Measurements from ENCODE around the gene ARHGEF17. TPM values are rescaled to one million over a fixed set of nuclear protein-coding genes. Genes with fewer than 3 reads are reported as not detected.

ARHGEF17 gene
- polyA plus RNA-seq, 1 donor (not counting 4 experiments of a cell fraction or from before 2014, with no cell fraction given), result 5.1 TPM

DNA sequence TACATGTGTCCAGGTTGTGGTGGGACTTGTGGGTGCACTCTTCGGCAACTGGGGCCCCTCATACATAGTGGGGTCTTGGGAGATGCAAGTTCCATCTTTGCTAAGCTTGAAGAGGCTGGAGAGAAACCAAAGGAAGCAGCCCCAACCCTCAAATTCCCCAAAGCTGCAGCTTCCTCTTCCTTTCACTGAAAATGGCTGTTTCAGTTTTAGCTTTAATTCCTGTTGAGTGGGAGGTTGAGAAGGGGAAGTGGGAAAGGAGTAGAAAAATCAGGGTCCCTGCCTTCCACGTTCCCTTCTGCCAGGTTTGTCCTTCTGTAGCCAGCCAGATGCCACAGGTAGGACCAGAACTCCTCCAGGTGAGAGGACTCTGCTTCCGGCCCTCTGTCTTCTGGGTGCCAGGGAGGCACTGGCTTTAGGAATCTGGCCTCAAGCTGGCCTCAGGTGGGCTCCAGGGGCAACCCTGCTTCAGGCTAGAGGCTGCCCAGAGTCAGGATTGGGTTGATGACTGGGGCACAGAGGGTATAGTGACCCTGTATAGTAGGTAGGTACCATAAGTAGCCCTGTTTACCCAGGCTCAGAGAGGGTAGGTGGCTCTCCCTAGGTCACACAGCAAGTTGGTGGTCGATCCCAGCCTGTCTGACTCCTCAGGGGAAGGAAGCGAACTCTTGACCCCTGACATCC lies 19.7 kb upstream of the ARHGEF17 start:
- no peak for TF ChIP-seq EZH2 (IDR thresholded peaks at IDR 0.05; ENCODE audit: low read length)
- TF ChIP-seq, protein P1, sequence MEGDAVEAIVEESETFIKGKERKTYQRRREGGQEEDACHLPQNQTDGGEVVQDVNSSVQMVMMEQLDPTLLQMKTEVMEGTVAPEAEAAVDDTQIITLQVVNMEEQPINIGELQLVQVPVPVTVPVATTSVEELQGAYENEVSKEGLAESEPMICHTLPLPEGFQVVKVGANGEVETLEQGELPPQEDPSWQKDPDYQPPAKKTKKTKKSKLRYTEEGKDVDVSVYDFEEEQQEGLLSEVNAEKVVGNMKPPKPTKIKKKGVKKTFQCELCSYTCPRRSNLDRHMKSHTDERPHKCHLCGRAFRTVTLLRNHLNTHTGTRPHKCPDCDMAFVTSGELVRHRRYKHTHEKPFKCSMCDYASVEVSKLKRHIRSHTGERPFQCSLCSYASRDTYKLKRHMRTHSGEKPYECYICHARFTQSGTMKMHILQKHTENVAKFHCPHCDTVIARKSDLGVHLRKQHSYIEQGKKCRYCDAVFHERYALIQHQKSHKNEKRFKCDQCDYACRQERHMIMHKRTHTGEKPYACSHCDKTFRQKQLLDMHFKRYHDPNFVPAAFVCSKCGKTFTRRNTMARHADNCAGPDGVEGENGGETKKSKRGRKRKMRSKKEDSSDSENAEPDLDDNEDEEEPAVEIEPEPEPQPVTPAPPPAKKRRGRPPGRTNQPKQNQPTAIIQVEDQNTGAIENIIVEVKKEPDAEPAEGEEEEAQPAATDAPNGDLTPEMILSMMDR (optimal IDR thresholded peaks at IDR 0.05 in 1 of 3, IDR thresholded peaks at IDR 0.05 in 1 of 3, conservative IDR thresholded peaks at IDR 0.05 in 1 of 3; ENCODE audit: extremely low read depth in 1 of 3, insufficient read depth in 2 of 3, low read length in 3 of 3), result no peak
- dilution Hi-C loops (cut with MboI; ENCODE audit: extremely low pct_ligation_motif_present, low sequenced_read_pairs), result no loop called here
- no peak overlapping the region for H3K27ac ChIP-seq (ENCODE audit: control insufficient read depth, insufficient read depth, low read length)
- no peak for DNase-seq (ENCODE audit: low read depth, low spot score)
- H3K9me3 ChIP-seq (ENCODE audit: control insufficient read depth, low read depth, low read length), result no peaks in the 10 kb centered on the region
- H3K9ac ChIP-seq (ENCODE audit: control insufficient read depth, extremely low read depth, insufficient read depth, low read length), result peak overlapping the region; percentile 16
- peaks cover 2% of the 10 kb centered on the region for H3K27me3 ChIP-seq (ENCODE audit: control insufficient read depth, extremely low read depth, insufficient read depth, low read length)
- H3K36me3 ChIP-seq (ENCODE audit: control insufficient read depth in 2 of 2, extremely low read depth in 1 of 2, insufficient read depth in 2 of 2, low read length in 2 of 2), result no peaks in the 10 kb centered on the region
- H2AFZ ChIP-seq (ENCODE audit: control insufficient read depth, low read length), result no peak overlapping the region
- H3K4me1 ChIP-seq (ENCODE audit: control insufficient read depth, extremely low read depth, insufficient read depth, low read length), result peaks cover 12% of the 10 kb centered on the region
- H4K20me1 ChIP-seq (ENCODE audit: control insufficient read depth, extremely low read depth, insufficient read depth, low read length), result no peaks in the 10 kb centered on the region
- H3K4me3 ChIP-seq (ENCODE audit: control insufficient read depth in 2 of 3, extremely low read depth in 1 of 3, insufficient read depth in 2 of 3, low read depth in 1 of 3, low read length in 3 of 3), result no peak overlapping the region
- H3K9me1 ChIP-seq (ENCODE audit: control insufficient read depth, extremely low read depth, insufficient read depth, low read length), result no peaks in the 10 kb centered on the region
- no peak for FAIRE-seq
- no peaks in the 10 kb centered on the region for H3K79me2 ChIP-seq (ENCODE audit: control insufficient read depth, insufficient read depth, low read length)
- H3K4me2 ChIP-seq (ENCODE audit: control insufficient read depth, extremely low read depth, insufficient read depth, low read depth, low read length), result no peak overlapping the region

DNA sequence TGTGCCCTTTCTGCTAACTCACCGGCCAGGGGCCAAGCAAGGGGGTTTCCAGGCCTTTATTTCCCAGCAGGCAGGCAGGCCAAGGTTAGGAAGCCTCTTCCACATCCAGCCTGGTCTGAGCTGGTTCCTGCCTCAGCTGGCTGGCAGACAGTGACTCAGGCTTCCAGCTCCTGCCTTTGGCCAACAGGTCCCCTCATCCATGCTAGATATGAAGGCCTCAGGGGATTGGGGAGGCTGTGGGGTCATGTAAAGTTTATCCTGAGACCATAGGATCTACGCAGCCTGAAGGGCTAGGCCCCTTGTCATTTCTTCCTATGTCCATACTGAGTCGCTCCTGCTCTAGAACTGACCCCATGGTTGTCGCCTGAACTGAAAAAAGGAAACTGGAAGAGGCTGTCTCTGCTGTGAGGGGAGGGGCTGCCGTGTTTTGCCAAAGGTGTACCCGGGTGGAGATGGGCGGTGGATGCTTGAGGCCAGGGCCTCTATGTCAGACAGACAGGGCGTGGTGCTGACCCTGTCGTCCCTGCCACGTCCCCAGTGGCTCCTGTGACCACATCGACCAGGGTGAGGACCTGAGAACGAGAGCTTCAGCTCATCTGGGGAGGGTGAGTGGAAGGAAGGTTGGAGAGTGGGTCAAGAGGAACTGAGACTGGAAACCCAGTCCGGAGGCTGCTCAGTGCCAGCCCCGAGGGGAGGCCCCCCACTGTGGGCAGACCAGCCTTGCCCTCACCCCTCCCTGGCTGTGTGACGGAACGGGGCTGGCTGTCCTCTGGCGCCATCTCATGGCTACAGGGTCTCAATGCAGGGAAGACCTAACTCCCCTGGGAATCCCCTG lies 19.0 kb upstream of the ARHGEF17 start:
- H3K4me2 ChIP-seq (ENCODE audit: control insufficient read depth, extremely low read depth, insufficient read depth, low read depth, low read length), result peak overlapping the region; percentile 37
- FAIRE-seq (peak; percentile 84), DNase-seq (ENCODE audit: low read depth, low spot score) (no peak)
- dilution Hi-C loops (cut with MboI; ENCODE audit: extremely low pct_ligation_motif_present, low sequenced_read_pairs), result no loop called here
- no peaks in the 10 kb centered on the region for H3K9me1 ChIP-seq (ENCODE audit: control insufficient read depth, extremely low read depth, insufficient read depth, low read length)
- no peaks in the 10 kb centered on the region for H3K9me3 ChIP-seq (ENCODE audit: control insufficient read depth, low read depth, low read length)
- H3K9ac ChIP-seq (ENCODE audit: control insufficient read depth, extremely low read depth, insufficient read depth, low read length), result peak overlapping the region; percentile 16
- H3K4me3 ChIP-seq (ENCODE audit: control insufficient read depth in 2 of 3, extremely low read depth in 1 of 3, insufficient read depth in 2 of 3, low read depth in 1 of 3, low read length in 3 of 3), result no peak overlapping the region
- H3K79me2 ChIP-seq (ENCODE audit: control insufficient read depth, insufficient read depth, low read length), result no peaks in the 10 kb centered on the region
- H3K27ac ChIP-seq (ENCODE audit: control insufficient read depth, insufficient read depth, low read length), result no peak overlapping the region
- TF ChIP-seq, protein P1 (optimal IDR thresholded peaks at IDR 0.05 in 1 of 3, IDR thresholded peaks at IDR 0.05 in 1 of 3, conservative IDR thresholded peaks at IDR 0.05 in 1 of 3; ENCODE audit: extremely low read depth in 1 of 3, insufficient read depth in 2 of 3, low read length in 3 of 3), result peak; percentile 94 to 98 (median 97)
- TF ChIP-seq EZH2 (IDR thresholded peaks at IDR 0.05; ENCODE audit: low read length), result no peak
- peaks cover 10% of the 10 kb centered on the region for H3K4me1 ChIP-seq (ENCODE audit: control insufficient read depth, extremely low read depth, insufficient read depth, low read length)
- peak overlapping the region; percentile 67 for H2AFZ ChIP-seq (ENCODE audit: control insufficient read depth, low read length)
- H3K36me3 ChIP-seq (ENCODE audit: control insufficient read depth in 2 of 2, extremely low read depth in 1 of 2, insufficient read depth in 2 of 2, low read length in 2 of 2), result no peaks in the 10 kb centered on the region
- no peaks in the 10 kb centered on the region for H4K20me1 ChIP-seq (ENCODE audit: control insufficient read depth, extremely low read depth, insufficient read depth, low read length)
- peaks cover 8% of the 10 kb centered on the region for H3K27me3 ChIP-seq (ENCODE audit: control insufficient read depth, extremely low read depth, insufficient read depth, low read length)

Data from keratinocyte (primary cell).